ENCODE measurements around the gene PRRG4.

DNA sequence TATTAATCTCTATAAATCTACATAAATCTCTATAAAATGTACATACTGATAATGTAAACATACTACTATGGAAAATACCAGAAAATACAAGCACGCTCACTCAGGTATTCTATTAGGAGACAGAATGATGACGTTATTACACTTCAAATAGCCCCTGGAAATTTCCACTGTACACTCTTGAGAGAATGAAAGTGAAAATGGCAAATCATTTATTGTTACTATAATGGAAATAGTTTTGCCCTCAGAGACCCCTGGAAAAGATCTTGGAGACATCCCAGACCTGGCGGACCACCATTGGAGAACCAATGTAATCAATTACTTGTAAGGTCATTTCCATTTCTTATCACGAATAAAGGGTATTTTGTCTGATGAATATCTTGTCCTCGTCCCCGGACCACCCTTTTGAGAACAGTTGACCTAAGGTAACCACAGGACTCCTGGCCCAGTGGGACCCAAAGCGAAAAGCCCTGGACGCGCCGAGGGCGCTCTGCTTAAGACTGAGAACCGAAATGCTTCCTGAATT lies 509 bp upstream of the PRRG4 start:
- TF ChIP-seq EZH2 (IDR thresholded peaks at IDR 0.05; ENCODE audit: insufficient read depth, poor library complexity, severe bottlenecking), result no peak
- no peak for TF ChIP-seq EZH2phosphoT487 (IDR thresholded peaks at IDR 0.05; ENCODE audit: insufficient read depth, low read depth)

Data from GM23248 (cell line).